CD4-positive, alpha-beta T cell treated with Interleukin-6 for 4 hours (primary cell): ENCODE measurements around the gene FBXL19.
"Not testable (repeated sequence)": the region's sequence is repeated elsewhere in the genome, so short reads cannot be mapped to it uniquely, and the experiment has no call there.

Experiments
- DNase-seq: peaks from one replicate; pipeline ENCODE4 v3.0.0-alpha.2; 2020; ENCODE audit warnings: mixed read lengths

FBXL19 gene, protein sequence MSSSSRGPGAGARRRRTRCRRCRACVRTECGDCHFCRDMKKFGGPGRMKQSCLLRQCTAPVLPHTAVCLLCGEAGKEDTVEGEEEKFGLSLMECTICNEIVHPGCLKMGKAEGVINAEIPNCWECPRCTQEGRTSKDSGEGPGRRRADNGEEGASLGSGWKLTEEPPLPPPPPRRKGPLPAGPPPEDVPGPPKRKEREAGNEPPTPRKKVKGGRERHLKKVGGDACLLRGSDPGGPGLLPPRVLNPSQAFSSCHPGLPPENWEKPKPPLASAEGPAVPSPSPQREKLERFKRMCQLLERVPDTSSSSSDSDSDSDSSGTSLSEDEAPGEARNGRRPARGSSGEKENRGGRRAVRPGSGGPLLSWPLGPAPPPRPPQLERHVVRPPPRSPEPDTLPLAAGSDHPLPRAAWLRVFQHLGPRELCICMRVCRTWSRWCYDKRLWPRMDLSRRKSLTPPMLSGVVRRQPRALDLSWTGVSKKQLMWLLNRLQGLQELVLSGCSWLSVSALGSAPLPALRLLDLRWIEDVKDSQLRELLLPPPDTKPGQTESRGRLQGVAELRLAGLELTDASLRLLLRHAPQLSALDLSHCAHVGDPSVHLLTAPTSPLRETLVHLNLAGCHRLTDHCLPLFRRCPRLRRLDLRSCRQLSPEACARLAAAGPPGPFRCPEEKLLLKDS

GRCh38 chr16:30923554-30924075, at the start of gene FBXL19:
Gene FBXL19 (plus strand): TSS chr16:30923572. CDS start chr16:30925755, 2,183 bp downstream.
- DNase-seq = no peak

DNA sequence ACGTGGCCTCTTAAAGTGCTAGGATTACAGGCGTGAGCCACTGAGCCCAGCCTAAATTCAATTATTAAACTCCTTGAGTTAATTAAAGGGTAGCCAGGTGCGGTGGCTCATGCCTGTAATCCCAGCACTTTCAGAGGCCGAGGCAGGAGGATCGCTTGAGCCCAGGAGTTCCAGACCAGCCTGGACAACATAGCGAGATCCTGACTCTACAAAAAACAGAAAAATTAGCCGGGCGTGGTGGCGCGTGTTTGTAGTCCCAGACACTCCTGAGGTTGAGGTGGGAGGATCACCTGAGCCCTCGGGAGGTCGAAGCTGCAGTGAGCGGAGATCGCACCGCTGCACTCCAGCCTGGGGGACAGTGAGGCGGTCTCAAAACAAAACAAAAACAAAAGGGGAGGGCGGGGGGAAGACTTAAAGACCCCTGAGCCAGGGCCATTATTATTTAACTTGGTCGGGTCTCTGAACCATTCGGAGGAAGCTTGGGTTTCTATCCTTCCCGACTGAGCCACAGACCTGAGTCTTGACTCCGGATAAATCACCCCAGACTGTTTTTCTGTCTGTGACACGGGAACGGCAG, 49.0 kb upstream of the FBXL19 start:
- DNase-seq = no peak

DNA sequence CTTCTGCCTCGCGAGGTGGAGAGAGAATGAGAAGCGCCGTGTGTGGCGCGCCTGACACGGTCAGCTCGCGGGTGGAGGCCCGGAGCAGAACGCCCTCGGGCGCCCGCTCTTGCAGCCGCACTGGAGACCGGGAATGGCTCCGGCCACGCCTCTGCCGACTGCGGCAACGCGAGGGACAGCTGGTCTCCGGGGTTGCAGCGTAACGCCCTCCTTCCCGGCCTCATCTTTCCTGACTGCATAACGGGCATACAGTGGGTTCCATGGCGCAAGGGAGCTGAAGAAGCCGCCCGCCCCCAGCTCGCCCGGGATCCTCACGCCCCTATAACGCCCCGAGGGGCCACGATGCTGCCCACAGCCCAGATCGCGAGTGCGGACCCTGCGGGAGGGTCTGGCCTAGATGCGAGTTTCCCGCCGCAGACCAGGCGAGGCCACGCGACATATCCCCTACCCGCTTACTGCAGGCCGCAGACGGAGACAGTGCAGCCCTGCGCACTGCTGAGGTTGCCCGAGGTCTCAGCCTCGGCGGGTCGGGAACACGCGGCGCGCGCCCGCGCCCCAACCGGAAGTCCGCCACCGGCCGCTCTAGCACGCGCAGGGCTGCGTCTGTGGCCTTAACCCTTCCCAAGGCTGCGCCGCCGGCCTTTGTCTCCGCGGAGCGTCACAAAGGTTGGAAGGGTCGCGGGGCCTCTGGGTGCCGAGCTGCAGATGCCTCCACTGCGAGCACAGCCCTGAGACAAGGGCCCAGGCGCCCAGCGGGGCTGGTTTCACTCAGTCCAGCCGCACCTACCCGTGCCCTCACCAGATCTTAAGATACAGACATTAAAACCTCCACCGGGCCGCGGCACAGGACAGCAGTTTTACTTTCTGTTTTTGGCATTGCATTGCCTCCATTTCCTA, 48.3 kb upstream of the FBXL19 start:
- DNase-seq = peak; percentile 93

- DNase-seq = peak; percentile 32
These were observed 47.2 kb upstream of the FBXL19 start for GRCh38 chr16:30875871-30876801.

DNA sequence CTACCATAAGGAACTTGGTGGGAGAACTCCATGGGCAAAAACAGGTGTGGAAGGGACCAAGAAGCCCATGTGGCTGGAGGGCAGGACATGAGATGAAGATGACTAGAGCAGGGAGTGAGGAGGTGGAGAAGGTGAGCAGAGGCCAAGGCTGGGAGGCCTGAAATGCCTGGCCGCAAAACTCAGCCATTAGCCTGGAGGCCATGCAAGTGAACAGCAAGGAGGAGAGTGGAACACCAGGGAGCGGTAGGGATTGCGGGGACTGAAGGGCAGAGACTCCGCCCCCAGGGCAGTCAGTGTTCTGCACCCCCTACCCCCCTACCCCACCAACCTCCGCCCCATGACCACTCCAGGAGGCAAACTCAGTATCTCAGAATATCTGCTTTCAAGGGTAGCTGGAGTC, 46.5 kb upstream of the FBXL19 start:
- no peak for DNase-seq

DNA sequence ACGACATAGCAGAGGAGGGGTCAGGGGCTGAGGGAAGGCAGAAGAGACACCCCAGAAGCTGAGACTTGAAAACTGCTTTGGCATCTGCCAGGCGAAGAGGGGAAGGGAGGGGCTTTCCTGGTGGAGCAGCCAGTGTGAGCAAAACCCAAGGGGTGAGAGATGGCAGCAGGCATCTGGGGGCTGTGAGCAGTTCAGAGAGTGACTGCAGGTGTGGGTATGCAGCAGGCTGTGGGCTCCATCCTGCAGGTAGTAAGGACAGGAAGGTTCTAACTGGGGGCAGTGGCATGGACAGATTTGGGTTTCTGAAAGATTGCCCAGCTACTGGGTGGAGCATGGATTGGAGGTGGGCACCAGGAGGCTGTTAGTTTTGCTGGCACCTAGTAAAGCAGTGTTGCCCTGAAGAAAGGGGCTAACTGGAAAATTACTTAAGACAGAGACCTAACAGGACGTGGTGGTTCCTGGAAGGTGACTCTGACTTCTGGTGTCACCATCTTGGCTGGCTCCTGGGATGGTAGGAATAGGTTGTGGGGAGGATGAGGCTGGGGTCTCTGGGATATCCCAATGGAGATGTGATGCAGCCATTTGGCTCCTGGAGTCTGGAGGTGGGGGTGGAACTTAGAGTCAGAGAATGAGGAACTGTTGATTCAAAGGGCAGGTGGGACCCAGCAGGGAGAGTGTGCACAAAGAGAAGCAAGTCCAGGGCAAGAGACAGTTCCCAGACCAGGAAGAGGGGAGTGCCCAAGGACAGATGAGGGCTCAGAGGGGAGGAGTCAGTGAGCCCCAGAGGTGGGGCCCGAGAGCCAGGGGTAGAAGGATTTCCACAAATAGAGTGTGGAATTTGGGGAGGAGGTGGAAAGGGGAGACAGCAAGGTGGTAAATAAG, 40.7 kb upstream of the FBXL19 start:
- DNase-seq = no peak

GRCh38 chr16:30884760-30885159, 38.6 kb upstream of the FBXL19 start:
- DNase-seq = no peak

GRCh38 chr16:30885196-30885595, 38.2 kb upstream of the FBXL19 start:
- DNase-seq = no peak

DNA sequence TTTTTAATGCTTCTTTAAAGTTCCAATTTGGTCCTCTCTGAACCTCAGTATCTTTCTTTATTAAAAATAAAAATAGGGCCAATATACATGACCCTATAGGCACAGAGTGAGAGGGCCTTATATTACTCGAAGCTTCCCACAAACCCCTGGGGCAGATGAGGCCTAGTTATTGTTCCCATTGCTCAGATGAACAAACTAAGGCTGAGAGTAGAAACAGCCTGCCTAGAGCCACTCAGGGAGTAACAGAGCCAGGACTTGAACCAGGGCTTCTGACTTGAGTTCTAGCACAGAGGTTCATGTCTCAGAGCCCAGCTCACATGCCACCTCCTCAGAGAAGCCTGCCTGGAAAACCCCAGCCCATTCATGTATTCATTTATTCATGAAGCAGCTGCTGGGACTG, 37.2 kb upstream of the FBXL19 start:
- DNase-seq = no peak

GRCh38 chr16:30887927-30888326, 35.4 kb upstream of the FBXL19 start:
- DNase-seq = no peak

DNA sequence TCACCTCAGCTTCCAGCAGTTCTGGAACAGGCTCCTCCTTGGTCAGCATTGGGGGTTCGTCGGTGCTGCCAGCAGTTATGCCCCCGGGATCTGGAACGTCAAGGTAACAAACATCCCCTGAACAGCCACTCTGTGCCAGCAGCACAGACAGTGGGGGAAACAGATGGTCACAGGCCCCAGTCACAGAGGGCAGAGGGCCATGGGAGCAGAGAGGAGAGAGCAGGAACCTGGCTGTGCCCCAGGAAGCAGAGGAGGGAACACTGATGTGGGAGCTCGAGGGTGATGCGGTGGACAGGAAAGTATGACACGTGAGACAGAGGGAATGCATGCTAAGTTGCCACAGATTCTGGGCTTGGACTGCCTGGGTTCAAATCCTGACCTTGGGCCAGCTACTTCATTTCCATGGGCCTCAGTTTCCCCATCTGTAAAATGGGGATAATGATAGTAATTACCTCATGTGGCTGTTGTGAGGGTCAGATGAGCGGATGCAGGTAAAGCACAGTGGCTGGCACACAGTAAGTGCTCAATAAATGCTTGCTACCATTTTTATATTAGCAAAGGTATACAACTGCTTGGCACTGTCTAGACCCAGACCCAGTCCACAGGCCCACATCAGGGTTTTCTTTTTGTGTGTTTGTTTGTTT, 34.4 kb upstream of the FBXL19 start:
- no peak for DNase-seq

DNA sequence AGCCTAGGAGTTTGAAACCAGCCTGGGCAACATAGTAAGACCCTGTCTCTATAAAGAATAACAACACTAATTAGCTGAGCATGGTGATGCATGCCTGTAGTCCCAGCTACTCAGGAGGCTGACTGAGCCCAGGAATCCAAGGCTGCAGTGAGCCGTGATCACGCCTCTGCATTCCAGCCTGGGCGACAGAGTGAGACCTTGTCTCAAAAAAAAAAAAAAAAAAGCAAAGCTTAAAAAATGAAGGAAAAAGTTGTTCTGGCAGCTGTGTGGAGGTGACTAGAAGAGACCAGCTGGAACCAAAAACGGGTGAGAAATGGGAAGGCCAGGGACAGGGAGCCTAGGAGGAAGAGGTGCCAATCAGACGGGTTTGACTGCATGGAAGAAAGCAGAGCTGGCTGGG, 33.7 kb upstream of the FBXL19 start:
- DNase-seq = no peak

- not testable (repeated sequence) for DNase-seq
These were observed 32.1 kb upstream of the FBXL19 start for GRCh38 chr16:30891043-30891823.

- DNase-seq = no peak
These were observed 30.5 kb upstream of the FBXL19 start for GRCh38 chr16:30892670-30893416.

DNA sequence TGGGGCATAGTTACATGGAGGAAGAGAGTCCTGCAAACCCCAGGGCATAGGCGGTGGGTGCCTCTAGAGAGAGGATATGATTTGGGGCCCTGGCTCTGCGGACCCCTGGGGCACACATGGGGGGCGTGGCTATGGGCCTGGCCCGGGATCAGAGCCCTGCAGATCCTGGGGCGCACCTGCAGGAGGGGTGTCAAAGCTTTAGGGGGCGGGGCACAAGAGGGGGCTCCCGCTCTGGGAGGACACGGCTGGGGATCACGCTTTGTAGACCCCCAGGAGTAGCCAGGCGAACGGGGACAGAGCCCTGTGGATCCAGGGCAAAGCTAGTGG, 30.0 kb upstream of the FBXL19 start:
- peak; percentile 32 for DNase-seq

DNA sequence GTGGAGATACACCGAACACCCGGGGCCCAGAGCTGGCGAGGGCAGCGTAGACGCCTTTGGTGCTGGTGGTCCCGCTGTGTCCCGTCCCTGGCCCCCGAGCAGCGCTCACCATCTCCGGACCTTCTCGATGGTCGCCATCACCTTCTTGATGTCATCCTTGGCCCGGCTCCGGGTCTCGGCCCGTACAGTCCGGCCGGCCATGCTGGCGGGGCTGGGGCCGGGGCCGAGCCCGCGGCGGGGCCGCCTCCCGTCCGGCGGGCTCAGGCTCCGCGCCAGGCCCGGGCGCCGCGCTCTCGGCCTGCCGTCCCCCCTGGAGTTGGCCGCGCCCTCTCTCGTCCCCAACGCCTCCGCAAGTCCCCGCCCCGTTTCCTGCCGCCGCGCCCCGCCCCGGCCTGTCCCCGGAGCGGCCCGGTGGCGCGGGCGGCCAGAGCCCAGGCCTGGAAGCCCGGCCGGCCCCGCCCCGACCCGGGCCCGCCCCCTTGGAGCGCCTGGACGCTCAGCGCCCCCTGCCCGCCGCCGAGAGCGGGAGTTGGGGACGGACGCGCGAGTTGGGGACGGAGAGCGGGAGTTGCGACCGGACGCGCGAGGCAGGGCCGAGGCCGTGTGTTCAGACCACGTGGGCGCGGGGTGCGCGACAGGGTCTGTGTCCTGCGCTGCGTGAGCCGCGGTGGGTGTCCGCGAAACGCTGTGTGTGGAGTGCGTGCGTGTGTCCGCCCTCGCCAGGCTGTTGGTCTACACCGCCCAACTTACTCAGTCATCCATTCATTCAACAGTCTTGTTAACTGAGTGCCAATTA, 29.4 kb upstream of the FBXL19 start, which contains the start of gene BCL7C:
TSS of gene BCL7C (minus strand) at position 334 of the 796 bp plus-strand sequence. CDS start at position 201, 133 bp downstream.
- peak; percentile 89 for DNase-seq
